Hepatocyte (in vitro differentiated cells): ENCODE measurements around the gene XBP1. TPM values are rescaled to one million over a fixed set of nuclear protein-coding genes. Genes with fewer than 3 reads are reported as not detected.

ENCODE experiments used
- DNase-seq: peaks from one replicate; pipeline ENCODE4 v3.0.0-alpha.2; 2016; ENCODE audit warnings: low spot score
- H2AFZ ChIP-seq: fragments of 200-600 bp; sonication (generic); 2 replicates; pipeline ENCODE4 v1.6.0; 2016; ENCODE audit warnings: antibody characterized with exemption, mild to moderate bottlenecking
- H3K27ac ChIP-seq: fragments of 200-600 bp; sonication (generic); 2 replicates; pipeline ENCODE4 v1.5.1; 2016; ENCODE audit warnings: mild to moderate bottlenecking
- H3K27me3 ChIP-seq: fragments of 200-600 bp; sonication (generic); 2 replicates; pipeline ENCODE4 v1.6.1; 2016
- H3K36me3 ChIP-seq: fragments of 200-600 bp; sonication (generic); replicated peaks from 2 replicates; pipeline ENCODE4 v1.5.1; 2016; ENCODE audit warnings: low read depth; ENCODE audit not compliant: insufficient read depth
- H3K4me1 ChIP-seq: fragments of 200-600 bp; sonication (generic); 2 replicates; pipeline ENCODE4 v1.5.1; 2016; ENCODE audit warnings: mild to moderate bottlenecking, moderate library complexity; ENCODE audit not compliant: insufficient read depth
- H3K4me2 ChIP-seq: fragments of 200-600 bp; sonication (generic); 2 replicates; pipeline ENCODE4 v1.6.0; 2016
- H3K4me3 ChIP-seq: fragments of 200-600 bp; sonication (generic); 2 replicates; pipeline ENCODE4 v1.5.1; 2016; ENCODE audit warnings: mild to moderate bottlenecking
- H3K79me2 ChIP-seq: fragments of 200-600 bp; sonication (generic); 2 replicates; pipeline ENCODE4 v1.6.0; 2017; ENCODE audit warnings: mild to moderate bottlenecking
- H3K9me2 ChIP-seq: fragments of 200-600 bp; sonication (generic); replicated peaks from 2 replicates; pipeline ENCODE4 v1.6.0; 2017; ENCODE audit warnings: mild to moderate bottlenecking; ENCODE audit not compliant: insufficient read depth
- H3K9me3 ChIP-seq: fragments of 200-600 bp; sonication (generic); 2 replicates; pipeline ENCODE4 v1.5.1; 2016; ENCODE audit warnings: low read depth, mild to moderate bottlenecking
- H4K20me1 ChIP-seq: fragments of 200-600 bp; sonication (generic); 2 replicates; pipeline ENCODE4 v1.6.0; 2016; ENCODE audit warnings: mild to moderate bottlenecking; ENCODE audit not compliant: insufficient read depth, poor library complexity, severe bottlenecking
- EZH2 ChIP-seq: fragments of 200-600 bp; sonication (generic); IDR thresholded peaks from 2 replicates; pipeline ENCODE4 v1.6.1; 2016; ENCODE audit warnings: antibody characterized with exemption, mild to moderate bottlenecking, borderline replicate concordance
- EZH2phosphoT487 ChIP-seq: fragments of 200-600 bp; sonication (generic); IDR thresholded peaks from one replicate; pipeline ENCODE4 v1.6.1; 2018; ENCODE audit warnings: antibody characterized with exemption, mild to moderate bottlenecking, low read depth, moderate library complexity; ENCODE audit not compliant: unreplicated experiment, severe bottlenecking
- WGBS: methylation state at CpG from one replicate; pipeline ENCODE4 v1.1.6; 2016; ENCODE audit warnings: low lambda C conversion rate; ENCODE audit errors: missing lambda C conversion rate; 5-methylcytosine and 5-hydroxymethylcytosine counted together
- polyA plus RNA-seq: library from polyadenylated mRNA; unstranded; fragments of >200 nt; fragmentation: Nextera tagmentation; extraction: Ambion mirVana; gene quantifications from 2 replicates; pipeline ENCODE4 v1.2.1, GENCODE V29; 2016
- total RNA-seq: library from RNA; depleted of rRNA; stranded (reverse); fragments of >200 nt; gene quantifications from 2 replicates; pipeline ENCODE4 v1.2.3, GENCODE V29; 2014
- TF ChIP-seq, protein P1 (sequence below): fragments of 200-600 bp; sonication (generic); IDR thresholded peaks from 2 replicates; pipeline ENCODE4 v1.5.1; 2016; ENCODE audit warnings: antibody characterized with exemption, mild to moderate bottlenecking; ENCODE audit not compliant: poor library complexity

Gene XBP1
- total and polyA plus RNA-seq, 2 experiments from 2014 or later, result 351 to 376 TPM

DNA sequence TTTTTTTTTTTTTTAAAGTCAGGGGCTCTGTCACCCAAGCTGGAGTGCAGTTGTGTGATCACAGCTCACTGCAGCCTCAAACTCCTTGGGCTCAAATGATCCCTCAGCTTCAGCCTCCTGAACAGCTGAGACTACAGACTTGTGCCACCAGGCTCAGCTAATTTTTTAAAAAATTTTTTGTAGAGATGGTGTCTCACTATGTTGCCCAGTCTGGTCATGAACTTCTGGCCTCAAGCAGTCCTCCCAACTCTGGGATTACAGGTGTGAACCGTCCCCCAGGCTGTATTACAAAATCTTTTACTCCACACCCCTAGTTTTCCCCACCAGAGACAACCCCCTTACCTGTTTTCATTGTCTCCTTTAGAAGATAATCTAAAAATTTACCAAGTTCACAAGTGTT lies 26.0 kb downstream of the XBP1 start:
- H3K27ac ChIP-seq, result no peak overlapping the region
- H4K20me1 ChIP-seq, result peaks cover 20% of the 10 kb centered on the region
- no peaks in the 10 kb centered on the region for H3K27me3 ChIP-seq
- H3K4me1 ChIP-seq, result peaks cover 9% of the 10 kb centered on the region
- TF ChIP-seq EZH2phosphoT487 (no peak), EZH2 (no peak)
- TF ChIP-seq, protein P1, sequence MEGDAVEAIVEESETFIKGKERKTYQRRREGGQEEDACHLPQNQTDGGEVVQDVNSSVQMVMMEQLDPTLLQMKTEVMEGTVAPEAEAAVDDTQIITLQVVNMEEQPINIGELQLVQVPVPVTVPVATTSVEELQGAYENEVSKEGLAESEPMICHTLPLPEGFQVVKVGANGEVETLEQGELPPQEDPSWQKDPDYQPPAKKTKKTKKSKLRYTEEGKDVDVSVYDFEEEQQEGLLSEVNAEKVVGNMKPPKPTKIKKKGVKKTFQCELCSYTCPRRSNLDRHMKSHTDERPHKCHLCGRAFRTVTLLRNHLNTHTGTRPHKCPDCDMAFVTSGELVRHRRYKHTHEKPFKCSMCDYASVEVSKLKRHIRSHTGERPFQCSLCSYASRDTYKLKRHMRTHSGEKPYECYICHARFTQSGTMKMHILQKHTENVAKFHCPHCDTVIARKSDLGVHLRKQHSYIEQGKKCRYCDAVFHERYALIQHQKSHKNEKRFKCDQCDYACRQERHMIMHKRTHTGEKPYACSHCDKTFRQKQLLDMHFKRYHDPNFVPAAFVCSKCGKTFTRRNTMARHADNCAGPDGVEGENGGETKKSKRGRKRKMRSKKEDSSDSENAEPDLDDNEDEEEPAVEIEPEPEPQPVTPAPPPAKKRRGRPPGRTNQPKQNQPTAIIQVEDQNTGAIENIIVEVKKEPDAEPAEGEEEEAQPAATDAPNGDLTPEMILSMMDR, result no peak
- H3K36me3 ChIP-seq, result no peaks in the 10 kb centered on the region
- no peak for DNase-seq
- peak overlapping the region; percentile 85 for H3K4me2 ChIP-seq
- no peaks in the 10 kb centered on the region for H3K9me2 ChIP-seq
- no peak overlapping the region for H2AFZ ChIP-seq
- H3K9me3 ChIP-seq, result no peaks in the 10 kb centered on the region
- H3K4me3 ChIP-seq, result no peak overlapping the region
- WGBS, result 91% methylated on average over 1 of the region's 1 CpG
- H3K79me2 ChIP-seq, result peaks cover 64% of the 10 kb centered on the region

DNA sequence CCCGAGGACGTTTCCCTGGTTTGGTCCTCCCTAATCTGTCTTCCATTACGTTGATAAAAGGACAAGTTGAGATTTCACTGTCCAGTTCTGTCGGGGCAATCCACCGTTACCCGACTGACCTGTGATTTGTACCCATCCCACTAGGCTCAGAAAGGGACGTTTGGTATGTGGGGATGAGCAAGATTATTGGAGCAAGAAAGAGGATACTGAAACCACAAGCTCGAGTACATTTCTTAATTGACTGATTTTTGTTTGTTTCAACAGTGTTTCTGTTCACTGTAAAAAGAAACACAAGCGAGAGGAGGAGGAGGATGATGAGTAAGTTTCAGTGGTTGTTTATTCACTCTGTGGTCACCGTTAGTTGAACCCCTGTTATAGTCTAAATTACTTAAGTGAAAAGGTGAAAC lies 26.9 kb downstream of the XBP1 start:
- Histone ChIP-seq H3K4me2 (peak overlapping the region; percentile 85), H3K9me3 (no peaks in the 10 kb centered on the region), H3K36me3 (no peaks in the 10 kb centered on the region), H3K4me3 (peak overlapping the region; percentile 84), H3K27ac (peak overlapping the region; percentile 99), H4K20me1 (peaks cover 13% of the 10 kb centered on the region), H3K27me3 (no peaks in the 10 kb centered on the region), H3K79me2 (peaks cover 55% of the 10 kb centered on the region), H3K9me2 (no peaks in the 10 kb centered on the region), H3K4me1 (peaks cover 9% of the 10 kb centered on the region), H2AFZ (peak overlapping the region; percentile 86)
- no peak for DNase-seq
- WGBS, result 4% methylated on average over 10 of the region's 10 CpGs
- TF ChIP-seq, protein P1, result no peak
- TF ChIP-seq EZH2phosphoT487, result no peak
- TF ChIP-seq EZH2, result no peak

DNA sequence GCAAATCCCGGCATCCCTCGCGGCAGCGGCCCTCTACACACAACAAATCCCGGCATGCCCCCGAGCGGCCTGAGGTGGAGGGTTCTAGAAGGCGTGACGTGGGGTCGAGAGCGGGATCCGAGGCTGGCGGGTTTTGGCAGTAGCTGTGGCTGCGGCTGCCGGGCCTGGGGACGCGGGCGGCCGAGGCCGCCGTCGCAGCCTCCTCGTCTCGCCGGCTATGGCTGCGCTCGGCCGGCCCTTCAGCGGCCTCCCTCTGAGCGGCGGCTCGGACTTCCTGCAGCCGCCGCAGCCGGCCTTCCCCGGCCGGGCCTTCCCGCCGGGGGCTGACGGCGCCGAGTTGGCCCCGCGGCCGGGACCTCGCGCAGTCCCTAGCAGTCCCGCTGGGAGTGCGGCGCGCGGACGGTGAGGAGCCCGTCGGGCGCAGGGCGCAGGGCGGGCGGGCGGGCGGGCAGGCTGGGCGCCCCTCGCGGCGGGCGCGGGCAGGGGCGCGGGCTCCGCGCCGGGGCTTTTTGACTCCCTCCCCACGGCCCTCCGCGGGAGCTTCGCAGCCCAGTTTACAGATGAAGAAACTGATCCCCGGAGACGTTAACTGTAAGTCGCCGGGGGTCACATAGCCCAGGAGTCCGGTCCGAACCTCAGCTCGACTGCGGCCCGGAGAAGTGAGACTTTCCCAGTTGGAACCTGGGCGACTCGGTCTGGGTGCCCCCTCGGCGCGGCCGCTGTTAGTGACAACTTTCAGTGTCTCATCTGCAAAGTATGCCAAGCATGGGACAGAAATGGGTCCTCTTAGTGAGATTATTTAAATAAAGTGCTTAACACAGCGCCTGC lies 27.5 kb downstream of the XBP1 start, which contains the start of gene CCDC117:
TSS of gene CCDC117 (plus strand) at position 63 of the 828 bp plus-strand sequence. CDS start at position 218, 155 bp downstream.
- peak within 1 kb of the TSS; percentile 99 for H3K27ac ChIP-seq
- no peaks in the 10 kb centered on the region for H3K9me3 ChIP-seq
- H3K4me2 ChIP-seq, result peak within 1 kb of the TSS; percentile 85
- peaks cover 9% of the 10 kb centered on the region for H3K4me1 ChIP-seq
- no peaks in the 10 kb centered on the region for H3K27me3 ChIP-seq
- no peaks in the 10 kb centered on the region for H3K36me3 ChIP-seq
- peak within 1 kb of the TSS; percentile 93 for H2AFZ ChIP-seq
- H3K79me2 ChIP-seq, result peaks cover 49% of the 10 kb centered on the region
- no peaks in the 10 kb centered on the region for H3K9me2 ChIP-seq
- TF ChIP-seq, protein P1, result peak; percentile 12
- TF ChIP-seq EZH2, result no peak
- no peak for TF ChIP-seq EZH2phosphoT487
- H3K4me3 ChIP-seq, result peak within 1 kb of the TSS; percentile 84
- peak; percentile 97 for DNase-seq
- WGBS, result under 1% methylated on average over 67 of the region's 92 CpGs
- H4K20me1 ChIP-seq, result peaks cover 7% of the 10 kb centered on the region
